Esophagus muscularis mucosa (tissue), 4 donors: ENCODE results near the gene EXOC3L4. TPM values are rescaled to one million over a fixed set of nuclear protein-coding genes. Genes with fewer than 3 reads are reported as not detected.

Source experiments
- DNase-seq: peaks from one replicate; pipeline ENCODE4 v3.0.0-alpha.2; 2017; ENCODE audit errors: extremely low spot score
- H3K27ac ChIP-seq, 4 donors: fragments of 200-600 bp; sonication (generic); replicated peaks in 1 of 4; 1 replicate in 3 of 4; 2 replicates in 1 of 4; pipeline ENCODE4 v1.5.1; 2016 to 2019; ENCODE audit warnings: mild to moderate bottlenecking in 1 of 4
- H3K27me3 ChIP-seq, 4 donors: fragments of 200-600 bp; sonication (generic); one replicate each; pipeline versions ENCODE4 v1.5.1 to v1.6.0; 2016 to 2019
- H3K36me3 ChIP-seq, 4 donors: fragments of 200-600 bp; sonication (generic); one replicate each; pipeline ENCODE4 v1.5.1; 2016 to 2019
- H3K4me1 ChIP-seq, 4 donors: fragments of 200-600 bp; sonication (generic); one replicate each; pipeline ENCODE4 v1.5.1; 2016 to 2019
- H3K4me3 ChIP-seq, 4 donors: fragments of 200-600 bp; sonication (generic); 1 replicate in 2 of 4; 2 replicates in 2 of 4; pipeline ENCODE4 v1.5.1; 2016 to 2019; ENCODE audit warnings: mild to moderate bottlenecking in 4 of 4, moderate library complexity in 1 of 4
- H3K9me3 ChIP-seq, 4 donors: fragments of 200-600 bp; sonication (generic); 1 replicate in 3 of 4; 2 replicates in 1 of 4; pipeline ENCODE4 v1.5.1; 2016 to 2019
- CTCF ChIP-seq, 3 experiments: fragments of 200-600 bp in 2 of 3; fragments of 450-650 bp in 1 of 3; sonication (generic) in 2 of 3; IDR thresholded peaks; one replicate each; pipeline ENCODE4 v1.5.1; 2017 to 2019; ENCODE audit warnings: antibody characterized with exemption in 3 of 3, mild to moderate bottlenecking in 2 of 3, moderate library complexity in 1 of 3
- EP300 ChIP-seq: sonication (generic); formaldehyde crosslinking; IDR thresholded peaks from one replicate; pipeline ENCODE4 v1.6.1; 2017; ENCODE audit warnings: antibody characterized with exemption
- POLR2A ChIP-seq: fragments of 450-650 bp; IDR thresholded peaks from one replicate; pipeline ENCODE4 v1.6.1; 2017; ENCODE audit warnings: antibody characterized with exemption, moderate library complexity, mild to moderate bottlenecking, low read depth
- POLR2AphosphoS5 ChIP-seq, 2 donors: sonication (generic); formaldehyde crosslinking; IDR thresholded peaks; one replicate each; pipeline ENCODE4 v1.6.1; 2017; ENCODE audit warnings: antibody characterized with exemption in 2 of 2
- WGBS: methylation state at CpG from one replicate; pipeline ENCODE4 v1.1.5; 2018; 5-methylcytosine and 5-hydroxymethylcytosine counted together
- intact Hi-C: fragments of 100-400 bp; cut with DNase I; formaldehyde crosslinking; loops from one replicate; pipeline ENCODE4 v1.15.1; 2023
- total RNA-seq, 4 donors: library from RNA; depleted of rRNA; stranded (reverse); fragments of >200 nt; gene quantifications; one replicate each; pipeline versions ENCODE4 v1.1.0 to v1.2.1, GENCODE V29; 2016

Gene EXOC3L4
- total RNA-seq, 4 donors from 2014 or later = 0.42 to 2.0 (median 1.2) TPM

GRCh38 chr14:103123634-103124500, 29.3 kb downstream of the EXOC3L4 start:
- TF ChIP-seq CTCF (IDR thresholded peaks at IDR 0.05) (peak; percentile 24 to 38 (median 29)), POLR2AphosphoS5 (IDR thresholded peaks at IDR 0.05) (no peak), POLR2A (no peak), EP300 (no peak)
- intact Hi-C loops = no loop called here
- Histone ChIP-seq H3K4me3 (peak overlapping the region; percentile 58 to 71 (median 66)), H3K9me3 (no peaks in the 10 kb centered on the region), H3K36me3 (peaks cover 0 to 11% (median 2%) of the 10 kb centered on the region in 4 donors), H3K27ac (peak overlapping the region; percentile 84 to 92 (median 88)), H3K27me3 (peaks cover 0 to 39% (median 6%) of the 10 kb centered on the region in 4 donors), H3K4me1 (peaks cover 75 to 94% (median 89%) of the 10 kb centered on the region in 4 donors)
- 42% methylated on average over 22 of the region's 48 CpGs for WGBS
- DNase-seq = no peak

DNA sequence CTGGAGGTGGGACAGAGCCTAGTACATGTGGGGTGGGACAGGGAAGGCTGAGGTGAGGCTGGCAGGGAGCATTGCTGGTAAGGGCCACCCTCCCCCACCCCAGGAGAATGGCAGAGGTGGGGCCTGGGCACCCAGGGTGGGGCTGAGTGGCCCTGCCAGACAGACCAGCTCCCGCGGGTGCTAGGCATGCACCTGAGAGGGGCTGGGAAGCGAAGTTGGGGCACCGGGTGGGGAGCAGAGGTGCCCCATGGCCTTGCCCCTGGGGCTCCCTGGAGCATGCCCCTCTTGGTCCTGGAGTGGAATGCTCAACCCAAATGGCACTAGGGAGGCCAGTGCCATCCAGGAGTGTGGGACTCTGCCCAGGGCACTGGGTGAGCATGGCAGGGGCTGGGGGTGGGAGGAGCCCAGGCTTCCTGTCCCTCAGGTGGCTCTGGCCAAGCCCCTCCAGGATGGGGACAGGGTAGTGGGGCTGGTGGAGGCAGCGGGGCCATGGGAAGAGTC, 30.0 kb downstream of the EXOC3L4 start:
- TF ChIP-seq POLR2AphosphoS5 (IDR thresholded peaks at IDR 0.05) (no peak), EP300 (no peak), CTCF (IDR thresholded peaks at IDR 0.05) (no peak), POLR2A (no peak)
- DNase-seq = no peak
- intact Hi-C loops = no loop called here
- Histone ChIP-seq H3K27me3 (peaks cover 0 to 39% (median 6%) of the 10 kb centered on the region in 4 donors), H3K27ac (peak overlapping the region; percentile 84 to 92 (median 88)), H3K4me3 (peak overlapping the region; percentile 58 to 71 (median 66)), H3K36me3 (peaks cover 0 to 12% (median 4%) of the 10 kb centered on the region in 4 donors), H3K9me3 (no peaks in the 10 kb centered on the region), H3K4me1 (peaks cover 75 to 96% (median 93%) of the 10 kb centered on the region in 4 donors)
- WGBS = 93% methylated on average over 5 of the region's 5 CpGs

GRCh38 chr14:103125098-103126070, 30.9 kb downstream of the EXOC3L4 start:
- Histone ChIP-seq H3K4me3 (peak overlapping the region; percentile 58 to 71 (median 66)), H3K36me3 (peaks cover 0 to 20% (median 12%) of the 10 kb centered on the region in 4 donors), H3K9me3 (no peaks in the 10 kb centered on the region), H3K4me1 (peaks cover 79 to 98% (median 94%) of the 10 kb centered on the region in 4 donors), H3K27ac (peak overlapping the region; percentile 34 to 86 (median 74)), H3K27me3 (peaks cover 0 to 39% (median 6%) of the 10 kb centered on the region in 4 donors)
- TF ChIP-seq CTCF (IDR thresholded peaks at IDR 0.05) (no peak), POLR2A (no peak), EP300 (no peak), POLR2AphosphoS5 (IDR thresholded peaks at IDR 0.05) (no peak)
- intact Hi-C loops = no loop called here
- DNase-seq = no peak
- WGBS = 93% methylated on average over 8 of the region's 13 CpGs

GRCh38 chr14:103126088-103126872, 31.8 kb downstream of the EXOC3L4 start:
- Histone ChIP-seq H3K27me3 (peaks cover 0 to 36% (median 6%) of the 10 kb centered on the region in 4 donors), H3K4me1 (peaks cover 77 to 98% (median 94%) of the 10 kb centered on the region in 4 donors), H3K27ac (peak overlapping the region; percentile 26 to 63 (median 56)), H3K4me3 (peak overlapping the region; percentile 46 to 57 (median 48)), H3K36me3 (peaks cover 0 to 29% (median 20%) of the 10 kb centered on the region in 4 donors), H3K9me3 (no peaks in the 10 kb centered on the region)
- TF ChIP-seq POLR2AphosphoS5 (IDR thresholded peaks at IDR 0.05) (no peak), CTCF (IDR thresholded peaks at IDR 0.05) (no peak), POLR2A (no peak), EP300 (no peak)
- intact Hi-C loops = no loop called here
- DNase-seq = no peak
- WGBS = 77% methylated on average over 12 of the region's 22 CpGs
